ENCODE measurements around the gene RBP5.

DNA sequence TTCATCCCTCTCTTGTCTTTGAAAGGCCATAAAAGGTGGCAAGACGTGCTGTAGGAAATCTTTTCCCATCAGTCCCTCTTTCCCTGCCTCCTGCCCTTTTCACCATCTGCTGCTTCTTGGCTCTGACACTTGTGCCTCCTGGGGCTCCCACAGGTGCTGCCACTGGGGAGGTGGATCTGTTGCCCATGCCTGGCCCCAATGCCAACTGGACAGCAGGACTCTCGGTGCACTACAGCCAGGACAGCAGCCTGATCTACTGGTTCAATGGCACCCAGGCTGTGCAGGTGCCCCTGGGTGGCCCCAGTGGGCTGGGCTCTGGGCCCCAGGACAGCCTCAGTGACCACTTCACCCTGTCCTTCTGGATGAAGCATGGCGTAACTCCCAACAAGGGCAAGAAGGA is 8.0 kb upstream of the RBP5 start:
- TF ChIP-seq, protein P1, sequence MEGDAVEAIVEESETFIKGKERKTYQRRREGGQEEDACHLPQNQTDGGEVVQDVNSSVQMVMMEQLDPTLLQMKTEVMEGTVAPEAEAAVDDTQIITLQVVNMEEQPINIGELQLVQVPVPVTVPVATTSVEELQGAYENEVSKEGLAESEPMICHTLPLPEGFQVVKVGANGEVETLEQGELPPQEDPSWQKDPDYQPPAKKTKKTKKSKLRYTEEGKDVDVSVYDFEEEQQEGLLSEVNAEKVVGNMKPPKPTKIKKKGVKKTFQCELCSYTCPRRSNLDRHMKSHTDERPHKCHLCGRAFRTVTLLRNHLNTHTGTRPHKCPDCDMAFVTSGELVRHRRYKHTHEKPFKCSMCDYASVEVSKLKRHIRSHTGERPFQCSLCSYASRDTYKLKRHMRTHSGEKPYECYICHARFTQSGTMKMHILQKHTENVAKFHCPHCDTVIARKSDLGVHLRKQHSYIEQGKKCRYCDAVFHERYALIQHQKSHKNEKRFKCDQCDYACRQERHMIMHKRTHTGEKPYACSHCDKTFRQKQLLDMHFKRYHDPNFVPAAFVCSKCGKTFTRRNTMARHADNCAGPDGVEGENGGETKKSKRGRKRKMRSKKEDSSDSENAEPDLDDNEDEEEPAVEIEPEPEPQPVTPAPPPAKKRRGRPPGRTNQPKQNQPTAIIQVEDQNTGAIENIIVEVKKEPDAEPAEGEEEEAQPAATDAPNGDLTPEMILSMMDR (tag by site-specific recombination; IDR thresholded peaks at IDR 0.05), result no peak
- TF ChIP-seq ZNF654 (tag by site-specific recombination; IDR thresholded peaks at IDR 0.05; ENCODE audit: low read depth), result no peak
- TF ChIP-seq ZNF155 (tag by site-specific recombination; IDR thresholded peaks at IDR 0.05), result no peak
- TF ChIP-seq ZFP37 (tag by site-specific recombination; IDR thresholded peaks at IDR 0.05), result no peak
- no peak for TF ChIP-seq ZNF776 (tag by site-specific recombination; IDR thresholded peaks at IDR 0.05; ENCODE audit: borderline replicate concordance)
- no peak for TF ChIP-seq ZNF501 (tag by site-specific recombination; IDR thresholded peaks at IDR 0.05)
- TF ChIP-seq, protein P2, sequence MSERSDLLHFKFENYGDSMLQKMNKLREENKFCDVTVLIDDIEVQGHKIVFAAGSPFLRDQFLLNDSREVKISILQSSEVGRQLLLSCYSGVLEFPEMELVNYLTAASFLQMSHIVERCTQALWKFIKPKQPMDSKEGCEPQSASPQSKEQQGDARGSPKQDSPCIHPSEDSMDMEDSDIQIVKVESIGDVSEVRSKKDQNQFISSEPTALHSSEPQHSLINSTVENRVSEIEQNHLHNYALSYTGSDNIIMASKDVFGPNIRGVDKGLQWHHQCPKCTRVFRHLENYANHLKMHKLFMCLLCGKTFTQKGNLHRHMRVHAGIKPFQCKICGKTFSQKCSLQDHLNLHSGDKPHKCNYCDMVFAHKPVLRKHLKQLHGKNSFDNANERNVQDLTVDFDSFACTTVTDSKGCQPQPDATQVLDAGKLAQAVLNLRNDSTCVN (tag by site-specific recombination; optimal IDR thresholded peaks at IDR 0.05), result no peak
- no peak for TF ChIP-seq SP2 (tag by site-specific recombination; IDR thresholded peaks at IDR 0.05)
